Measurements from ENCODE around the gene HMCN2.

GRCh38 chr9:130239363-130239695, 26.2 kb upstream of the HMCN2 start:
- TF ChIP-seq CTCF (IDR thresholded peaks at IDR 0.05): no peak
- no peak for TF ChIP-seq POLR2AphosphoS5 (IDR thresholded peaks at IDR 0.05)
- TF ChIP-seq POLR2A (IDR thresholded peaks at IDR 0.05): no peak

Measured in prostate gland (tissue), 2 donors.